ENCODE measurements around the gene KCNV2. TPM values are rescaled to one million over a fixed set of nuclear protein-coding genes. Genes with fewer than 3 reads are reported as not detected.

KCNV2 gene
- not detected for total RNA-seq

GRCh38 chr9:2717385-2717784, at the start of gene KCNV2:
TSS of gene KCNV2 (plus strand) at chr9:2717510. CDS start at chr9:2717740, 230 bp downstream.
- Histone ChIP-seq H3K4me1 (no peaks in the 10 kb centered on the region), H3K9me3 (no peaks in the 10 kb centered on the region), H3K4me3 (no peak within 1 kb of the TSS), H3K27ac (no peak within 1 kb of the TSS), H3K36me3 (peaks cover 0 to 7% of the 10 kb centered on the region in 2 donors), H3K27me3 (no peaks in the 10 kb centered on the region)
- WGBS, 2 donors (ENCODE audit: low coverage in 1 of 2), result no CpG with 5 or more reads among the region's 7 CpGs
- ATAC-seq, result no peak
- no peak for TF ChIP-seq EP300 (IDR thresholded peaks at IDR 0.05)
- no peak for TF ChIP-seq POLR2AphosphoS5 (IDR thresholded peaks at IDR 0.05)
- TF ChIP-seq CTCF (IDR thresholded peaks at IDR 0.05), result no peak
- TF ChIP-seq POLR2A (IDR thresholded peaks at IDR 0.05), result no peak

- 85 to 94% methylated on average over 1 to 3 of the region's 3 CpGs for WGBS, 2 donors (ENCODE audit: low coverage in 1 of 2)
- H3K36me3 ChIP-seq, result no peaks in the 10 kb centered on the region
- H3K27ac ChIP-seq, result no peak overlapping the region
- no peak overlapping the region for H3K4me3 ChIP-seq
- TF ChIP-seq CTCF (IDR thresholded peaks at IDR 0.05), result no peak
- TF ChIP-seq EP300 (IDR thresholded peaks at IDR 0.05), result no peak
- no peak for TF ChIP-seq POLR2A (IDR thresholded peaks at IDR 0.05)
- no peak for TF ChIP-seq POLR2AphosphoS5 (IDR thresholded peaks at IDR 0.05)
- peaks cover 0 to 11% (median 0%) of the 10 kb centered on the region in 3 donors for H3K4me1 ChIP-seq
- H3K27me3 ChIP-seq, result no peaks in the 10 kb centered on the region
- no peak for ATAC-seq
- H3K9me3 ChIP-seq, result no peaks in the 10 kb centered on the region
Observed at GRCh38 chr9:2673161-2673560, 44.1 kb upstream of the KCNV2 start.

- TF ChIP-seq EP300 (IDR thresholded peaks at IDR 0.05) (no peak), CTCF (IDR thresholded peaks at IDR 0.05) (no peak), POLR2AphosphoS5 (IDR thresholded peaks at IDR 0.05) (no peak), POLR2A (IDR thresholded peaks at IDR 0.05) (no peak)
- Histone ChIP-seq H3K27ac (no peak overlapping the region), H3K9me3 (no peaks in the 10 kb centered on the region), H3K27me3 (no peaks in the 10 kb centered on the region), H3K4me1 (peaks cover 0 to 16% (median 0%) of the 10 kb centered on the region in 3 donors), H3K36me3 (no peaks in the 10 kb centered on the region), H3K4me3 (no peak overlapping the region)
- ATAC-seq, result no peak
- 44 to 84% methylated on average over 8 to 9 of the region's 9 CpGs for WGBS, 2 donors (ENCODE audit: low coverage in 1 of 2)
Observed at GRCh38 chr9:2674141-2674824, 43.0 kb upstream of the KCNV2 start.

GRCh38 chr9:2675834-2676233, 41.5 kb upstream of the KCNV2 start:
- no peak overlapping the region for H3K27ac ChIP-seq
- TF ChIP-seq POLR2A (IDR thresholded peaks at IDR 0.05) (no peak), POLR2AphosphoS5 (IDR thresholded peaks at IDR 0.05) (no peak), CTCF (IDR thresholded peaks at IDR 0.05) (no peak), EP300 (IDR thresholded peaks at IDR 0.05) (no peak)

GRCh38 chr9:2676466-2676865, 40.8 kb upstream of the KCNV2 start:
- H3K36me3 ChIP-seq, result no peaks in the 10 kb centered on the region
- no peak overlapping the region for H3K4me3 ChIP-seq
- no peaks in the 10 kb centered on the region for H3K27me3 ChIP-seq
- WGBS, 2 donors (ENCODE audit: low coverage in 1 of 2), result 57 to 65% methylated on average over 4 of the region's 4 CpGs
- TF ChIP-seq POLR2A (IDR thresholded peaks at IDR 0.05), result no peak
- no peak for TF ChIP-seq POLR2AphosphoS5 (IDR thresholded peaks at IDR 0.05)
- no peak for TF ChIP-seq EP300 (IDR thresholded peaks at IDR 0.05)
- TF ChIP-seq CTCF (IDR thresholded peaks at IDR 0.05), result no peak
- H3K4me1 ChIP-seq, result peaks cover 0 to 16% (median 0%) of the 10 kb centered on the region in 3 donors
- ATAC-seq, result no peak
- no peaks in the 10 kb centered on the region for H3K9me3 ChIP-seq
- no peak overlapping the region for H3K27ac ChIP-seq

More at GRCh38 chr9:2675834-2676233, 41.5 kb upstream of the KCNV2 start:
- no peaks in the 10 kb centered on the region for H3K36me3 ChIP-seq
- H3K4me3 ChIP-seq, result no peak overlapping the region
- no peak for ATAC-seq
- H3K4me1 ChIP-seq, result peaks cover 0 to 16% (median 0%) of the 10 kb centered on the region in 3 donors
- no peaks in the 10 kb centered on the region for H3K27me3 ChIP-seq
- H3K9me3 ChIP-seq, result no peaks in the 10 kb centered on the region
- 40% methylated on average over 1 of the region's 1 CpG for WGBS, 2 donors (ENCODE audit: low coverage in 1 of 2)

All from gastroesophageal sphincter (tissue), 4 donors.